Measurements from ENCODE around the gene ERC2.
A peak's percentile ranks its signal among the peaks of the same experiment; 100 is the strongest.

Gene ERC2

DNA sequence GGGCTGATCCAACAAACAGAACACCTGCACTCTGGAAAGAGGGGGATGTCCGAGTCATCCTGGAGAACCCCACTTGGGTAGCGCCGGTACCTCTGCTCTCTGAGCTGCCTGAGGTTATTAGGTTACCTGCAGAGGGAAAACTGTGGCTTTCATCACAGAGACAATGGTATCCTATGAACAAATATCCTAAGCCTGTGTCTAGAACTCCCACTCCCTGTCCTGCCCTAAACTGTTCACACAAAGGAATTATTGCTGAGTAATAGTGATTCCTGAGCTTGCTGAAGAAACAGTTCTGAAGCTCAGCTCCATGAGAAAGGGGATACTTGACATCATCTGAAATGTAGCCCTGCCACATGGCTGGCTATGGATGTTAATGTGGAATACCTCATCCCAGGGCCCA is 949.2 kb downstream of the ERC2 start:
- no CpG with 5 or more reads among the region's 3 CpGs for WGBS (ENCODE audit: extremely low coverage, insufficient coverage, insufficient read length)
- H3K79me2 ChIP-seq (ENCODE audit: control insufficient read depth, insufficient read depth, low read length, poor library complexity), result no peaks in the 10 kb centered on the region

DNA sequence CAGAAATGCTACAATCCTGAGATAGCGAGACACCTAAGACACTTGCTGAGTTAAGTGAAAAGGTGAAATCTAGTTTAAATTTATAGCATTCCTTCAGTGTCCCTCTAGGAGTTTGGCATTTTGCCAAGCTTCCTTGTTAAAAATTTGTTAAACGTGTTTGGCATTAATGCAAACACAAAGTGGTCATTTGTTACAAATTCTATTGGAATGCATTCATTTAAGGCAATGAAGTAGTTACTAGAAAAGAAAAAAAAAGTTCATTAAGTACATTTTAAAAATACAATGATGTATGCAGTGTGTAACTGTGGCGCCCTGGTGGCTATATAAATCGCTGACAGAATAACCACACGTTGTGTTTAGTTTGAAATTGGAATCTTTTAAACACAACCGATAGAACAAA is 949.8 kb downstream of the ERC2 start:
- Histone ChIP-seq H3K4ac (ENCODE audit: low read depth, low read length) (no peak overlapping the region), H3K18ac (ENCODE audit: low read length) (no peak overlapping the region), H3K79me2 (ENCODE audit: control insufficient read depth, insufficient read depth, low read length, poor library complexity) (no peaks in the 10 kb centered on the region), H3K4me2 (ENCODE audit: low read length) (no peak overlapping the region), H3K9me3 (ENCODE audit: insufficient read depth, low read depth, low read length) (no peaks in the 10 kb centered on the region), H2BK120ac (ENCODE audit: insufficient read depth, low read length, poor library complexity) (no peak overlapping the region), H3K4me1 (ENCODE audit: control insufficient read depth in 1 of 2, insufficient read depth in 2 of 2, low read length in 2 of 2) (peaks cover 15 to 18% of the 10 kb centered on the region in 2 experiments), H2AK5ac (ENCODE audit: low read length) (no peak overlapping the region), H3K23ac (ENCODE audit: low read length) (no peak overlapping the region), H3K27me3 (ENCODE audit: insufficient read depth, low read length) (no peaks in the 10 kb centered on the region), H4K8ac (ENCODE audit: low read depth, low read length) (no peak overlapping the region), H2BK12ac (ENCODE audit: low read length) (no peak overlapping the region), H3K14ac (ENCODE audit: low read length) (no peak overlapping the region), H4K12ac (ENCODE audit: low read depth, low read length) (no peak overlapping the region), H3K79me1 (ENCODE audit: low read length) (peaks cover 3% of the 10 kb centered on the region), H3K27ac (ENCODE audit: low read depth, low read length) (no peak overlapping the region), H2BK5ac (ENCODE audit: low read depth, low read length, poor library complexity) (no peak overlapping the region), H4K91ac (ENCODE audit: low read depth, low read length) (no peak overlapping the region), H3K9ac (ENCODE audit: low read length) (no peak overlapping the region), H3K36me3 (ENCODE audit: control insufficient read depth in 1 of 2, insufficient read depth in 2 of 2, low read length in 2 of 2) (no peaks in the 10 kb centered on the region), H3K4me3 (ENCODE audit: low read depth, low read length) (no peak overlapping the region), H2AFZ (ENCODE audit: insufficient read depth, low read length, poor library complexity) (no peak overlapping the region)
- DNase-seq, result no peak
- no CpG with 5 or more reads among the region's 6 CpGs for WGBS (ENCODE audit: extremely low coverage, insufficient coverage, insufficient read length)

More for the DNA sequence above, 949.2 kb downstream of the ERC2 start:
- no peak overlapping the region for H3K23ac ChIP-seq (ENCODE audit: low read length)
- H3K4me1 ChIP-seq (ENCODE audit: control insufficient read depth in 1 of 2, insufficient read depth in 2 of 2, low read length in 2 of 2), result peaks cover 15 to 18% of the 10 kb centered on the region in 2 experiments
- no peaks in the 10 kb centered on the region for H3K9me3 ChIP-seq (ENCODE audit: insufficient read depth, low read depth, low read length)
- H2BK5ac ChIP-seq (ENCODE audit: low read depth, low read length, poor library complexity), result no peak overlapping the region
- H3K4me3 ChIP-seq (ENCODE audit: low read depth, low read length), result no peak overlapping the region
- H3K79me1 ChIP-seq (ENCODE audit: low read length), result peaks cover 3% of the 10 kb centered on the region
- no peak overlapping the region for H4K91ac ChIP-seq (ENCODE audit: low read depth, low read length)
- no peak overlapping the region for H2AFZ ChIP-seq (ENCODE audit: insufficient read depth, low read length, poor library complexity)
- no peak overlapping the region for H4K8ac ChIP-seq (ENCODE audit: low read depth, low read length)
- H2AK5ac ChIP-seq (ENCODE audit: low read length), result no peak overlapping the region
- no peak overlapping the region for H2BK120ac ChIP-seq (ENCODE audit: insufficient read depth, low read length, poor library complexity)
- no peak overlapping the region for H3K14ac ChIP-seq (ENCODE audit: low read length)
- H3K9ac ChIP-seq (ENCODE audit: low read length), result no peak overlapping the region
- H2BK12ac ChIP-seq (ENCODE audit: low read length), result peak overlapping the region; percentile 46
- no peaks in the 10 kb centered on the region for H3K27me3 ChIP-seq (ENCODE audit: insufficient read depth, low read length)
- no peaks in the 10 kb centered on the region for H3K36me3 ChIP-seq (ENCODE audit: control insufficient read depth in 1 of 2, insufficient read depth in 2 of 2, low read length in 2 of 2)
- H4K12ac ChIP-seq (ENCODE audit: low read depth, low read length), result no peak overlapping the region
- DNase-seq, result no peak
- no peak overlapping the region for H3K4me2 ChIP-seq (ENCODE audit: low read length)
- no peak overlapping the region for H3K18ac ChIP-seq (ENCODE audit: low read length)
- H3K27ac ChIP-seq (ENCODE audit: low read depth, low read length), result no peak overlapping the region
- H3K4ac ChIP-seq (ENCODE audit: low read depth, low read length), result no peak overlapping the region

DNA sequence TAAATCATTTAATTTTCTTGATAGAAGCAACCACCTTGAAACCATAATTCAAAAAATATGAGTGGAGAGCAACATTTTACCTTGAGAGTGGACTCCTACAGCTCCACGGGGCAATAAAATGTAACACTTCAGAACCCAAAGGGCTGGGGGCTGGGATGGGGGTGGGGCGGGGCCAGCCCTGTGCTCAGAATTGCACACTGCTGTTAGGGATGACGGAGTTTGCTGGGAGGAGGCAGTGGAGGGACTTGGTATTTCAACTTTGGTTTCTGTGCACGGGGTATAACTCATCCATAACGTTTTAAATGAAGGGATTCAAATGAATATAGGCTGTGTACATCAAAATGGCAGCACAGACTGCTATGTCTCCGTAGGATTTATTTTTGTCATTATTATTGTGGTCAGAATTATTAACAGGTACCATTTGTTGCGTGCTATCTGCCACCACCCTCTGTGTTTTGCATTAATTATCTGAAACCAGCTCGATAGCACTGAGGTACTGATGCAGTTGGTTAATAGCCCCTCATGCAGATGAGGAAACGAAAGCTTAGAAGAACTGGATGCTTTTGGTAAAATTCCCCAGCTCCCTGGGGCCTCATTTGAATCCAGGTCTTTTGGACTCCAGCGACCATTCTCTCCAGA is 951.8 kb downstream of the ERC2 start:
- H4K12ac ChIP-seq (ENCODE audit: low read depth, low read length), result no peak overlapping the region
- no peaks in the 10 kb centered on the region for H3K9me3 ChIP-seq (ENCODE audit: insufficient read depth, low read depth, low read length)
- H4K91ac ChIP-seq (ENCODE audit: low read depth, low read length), result no peak overlapping the region
- peaks cover 1% of the 10 kb centered on the region for H3K79me1 ChIP-seq (ENCODE audit: low read length)
- peaks cover 10 to 14% of the 10 kb centered on the region in 2 experiments for H3K4me1 ChIP-seq (ENCODE audit: control insufficient read depth in 1 of 2, insufficient read depth in 2 of 2, low read length in 2 of 2)
- no peak overlapping the region for H3K4me3 ChIP-seq (ENCODE audit: low read depth, low read length)
- no peak overlapping the region for H3K18ac ChIP-seq (ENCODE audit: low read length)
- H2BK12ac ChIP-seq (ENCODE audit: low read length), result no peak overlapping the region
- H3K27me3 ChIP-seq (ENCODE audit: insufficient read depth, low read length), result no peaks in the 10 kb centered on the region
- no peak overlapping the region for H3K14ac ChIP-seq (ENCODE audit: low read length)
- no peak overlapping the region for H2AK5ac ChIP-seq (ENCODE audit: low read length)
- H2BK5ac ChIP-seq (ENCODE audit: low read depth, low read length, poor library complexity), result no peak overlapping the region
- no peak for DNase-seq
- no CpG with 5 or more reads among the region's 10 CpGs for WGBS (ENCODE audit: extremely low coverage, insufficient coverage, insufficient read length)
- no peak overlapping the region for H2AFZ ChIP-seq (ENCODE audit: insufficient read depth, low read length, poor library complexity)
- no peak overlapping the region for H3K23ac ChIP-seq (ENCODE audit: low read length)
- H3K9ac ChIP-seq (ENCODE audit: low read length), result no peak overlapping the region
- H3K79me2 ChIP-seq (ENCODE audit: control insufficient read depth, insufficient read depth, low read length, poor library complexity), result no peaks in the 10 kb centered on the region
- H4K8ac ChIP-seq (ENCODE audit: low read depth, low read length), result no peak overlapping the region
- no peak overlapping the region for H3K27ac ChIP-seq (ENCODE audit: low read depth, low read length)
- no peak overlapping the region for H3K4me2 ChIP-seq (ENCODE audit: low read length)
- no peak overlapping the region for H3K4ac ChIP-seq (ENCODE audit: low read depth, low read length)
- no peak overlapping the region for H2BK120ac ChIP-seq (ENCODE audit: insufficient read depth, low read length, poor library complexity)
- H3K36me3 ChIP-seq (ENCODE audit: control insufficient read depth in 1 of 2, insufficient read depth in 2 of 2, low read length in 2 of 2), result no peaks in the 10 kb centered on the region

DNA sequence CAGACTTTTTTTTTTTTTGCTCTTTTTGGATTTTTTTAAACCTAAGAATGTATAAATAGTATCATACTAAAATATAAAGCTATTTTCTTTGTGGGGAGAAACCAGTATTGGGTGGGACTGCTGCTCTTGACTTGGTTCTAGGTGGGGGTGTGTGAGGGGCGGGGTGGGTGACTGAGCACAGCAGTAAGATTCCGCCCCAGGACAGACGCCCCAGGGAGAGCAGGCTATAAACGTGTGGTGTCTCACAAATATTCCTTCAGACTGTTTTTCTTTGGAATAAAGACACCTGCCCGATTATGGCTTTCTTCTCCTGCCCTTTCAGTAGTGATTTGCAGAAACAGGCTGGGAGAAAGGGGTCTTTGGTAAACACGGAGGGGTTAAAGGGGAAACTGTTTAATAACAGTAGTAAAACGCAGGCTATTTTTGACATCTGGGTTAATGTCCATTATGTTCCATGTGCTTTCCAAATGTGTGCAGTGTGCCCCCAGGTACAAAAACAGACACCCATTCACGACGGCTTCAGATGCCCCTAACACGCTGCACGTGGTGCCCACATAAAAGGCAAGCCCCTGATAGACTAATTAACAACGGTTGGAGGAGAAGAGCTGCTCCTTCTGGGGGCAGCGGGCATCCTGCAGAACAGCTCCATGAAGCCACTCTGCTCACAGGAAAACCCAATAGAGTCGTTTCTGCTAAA is 952.6 kb downstream of the ERC2 start:
- H2BK12ac ChIP-seq (ENCODE audit: low read length), result no peak overlapping the region
- H3K18ac ChIP-seq (ENCODE audit: low read length), result no peak overlapping the region
- H3K14ac ChIP-seq (ENCODE audit: low read length), result no peak overlapping the region
- no peak overlapping the region for H2BK120ac ChIP-seq (ENCODE audit: insufficient read depth, low read length, poor library complexity)
- H4K8ac ChIP-seq (ENCODE audit: low read depth, low read length), result no peak overlapping the region
- no CpG with 5 or more reads among the region's 14 CpGs for WGBS (ENCODE audit: extremely low coverage, insufficient coverage, insufficient read length)
- H3K36me3 ChIP-seq (ENCODE audit: control insufficient read depth in 1 of 2, insufficient read depth in 2 of 2, low read length in 2 of 2), result no peaks in the 10 kb centered on the region
- no peaks in the 10 kb centered on the region for H3K79me1 ChIP-seq (ENCODE audit: low read length)
- peaks cover 4 to 7% of the 10 kb centered on the region in 2 experiments for H3K4me1 ChIP-seq (ENCODE audit: control insufficient read depth in 1 of 2, insufficient read depth in 2 of 2, low read length in 2 of 2)
- no peak overlapping the region for H4K12ac ChIP-seq (ENCODE audit: low read depth, low read length)
- no peak overlapping the region for H3K27ac ChIP-seq (ENCODE audit: low read depth, low read length)
- H3K23ac ChIP-seq (ENCODE audit: low read length), result no peak overlapping the region
- H3K4ac ChIP-seq (ENCODE audit: low read depth, low read length), result no peak overlapping the region
- no peaks in the 10 kb centered on the region for H3K9me3 ChIP-seq (ENCODE audit: insufficient read depth, low read depth, low read length)
- H2BK5ac ChIP-seq (ENCODE audit: low read depth, low read length, poor library complexity), result no peak overlapping the region
- H3K4me3 ChIP-seq (ENCODE audit: low read depth, low read length), result no peak overlapping the region
- H3K4me2 ChIP-seq (ENCODE audit: low read length), result no peak overlapping the region
- H2AK5ac ChIP-seq (ENCODE audit: low read length), result no peak overlapping the region
- no peak for DNase-seq
- no peak overlapping the region for H4K91ac ChIP-seq (ENCODE audit: low read depth, low read length)
- H3K27me3 ChIP-seq (ENCODE audit: insufficient read depth, low read length), result no peaks in the 10 kb centered on the region
- H3K79me2 ChIP-seq (ENCODE audit: control insufficient read depth, insufficient read depth, low read length, poor library complexity), result no peaks in the 10 kb centered on the region
- no peak overlapping the region for H3K9ac ChIP-seq (ENCODE audit: low read length)
- no peak overlapping the region for H2AFZ ChIP-seq (ENCODE audit: insufficient read depth, low read length, poor library complexity)
